Calu3 (cell line): ENCODE measurements around the gene SCTR. TPM values are rescaled to one million over a fixed set of nuclear protein-coding genes. Genes with fewer than 3 reads are reported as not detected.

Experiments used
- BruUV-seq: library from RNA; stranded (reverse); fragments of 400-500 nt; replicated peaks from 2 replicates; lab custom pipeline; 2021; lab: Mats Ljungman, UMichigan
- CTCF ChIA-PET: fragments of 300-600 bp; sonication (Branson Sonifier 250); formaldehyde crosslinking; loops from one replicate; lab custom pipeline; 2022; ENCODE audit warnings: antibody characterized with exemption; lab: Charles Lee
- DNase-seq: peaks from one replicate; pipeline ENCODE4 v3.0.0; 2022
- H3K27ac Mint-ChIP-seq: one replicate; pipeline ENCODE4 v1.8.0; 2022; ENCODE audit warnings: mixed read lengths; ENCODE audit not compliant: unreplicated experiment
- H3K27me3 Mint-ChIP-seq: one replicate; pipeline ENCODE4 v1.8.0; 2022; ENCODE audit warnings: mixed read lengths; ENCODE audit not compliant: unreplicated experiment
- H3K36me3 Mint-ChIP-seq: one replicate; pipeline ENCODE4 v1.8.0; 2022; ENCODE audit warnings: mild to moderate bottlenecking, moderate library complexity, mixed read lengths; ENCODE audit not compliant: insufficient read depth, unreplicated experiment
- H3K4me1 Mint-ChIP-seq: one replicate; pipeline ENCODE4 v1.8.0; 2022; ENCODE audit warnings: mild to moderate bottlenecking, low read depth, mixed read lengths; ENCODE audit not compliant: unreplicated experiment
- H3K4me3 Mint-ChIP-seq: one replicate; pipeline ENCODE4 v1.8.0; 2022; ENCODE audit warnings: mild to moderate bottlenecking, low read depth, moderate library complexity, mixed read lengths; ENCODE audit not compliant: unreplicated experiment
- H3K9me3 Mint-ChIP-seq: one replicate; pipeline ENCODE4 v1.8.0; 2022; ENCODE audit warnings: low read depth, mixed read lengths; ENCODE audit not compliant: unreplicated experiment
- intact Hi-C: fragments of 100-400 bp; cut with micrococcal nuclease; formaldehyde crosslinking; loops from one replicate; pipeline ENCODE4 v1.10.0; 2022; ENCODE audit not compliant: unreplicated experiment
- total RNA-seq: library from RNA; stranded (reverse); gene quantifications from 2 replicates; pipeline ENCODE4 v1.2.3, GENCODE V29; 2022
- TF ChIP-seq, protein P1 (sequence below): fragments of 200-600 bp; IDR thresholded peaks from one replicate; pipeline ENCODE4 v1.8.0; 2022; ENCODE audit warnings: antibody characterized with exemption; ENCODE audit not compliant: unreplicated experiment

Gene SCTR
- total RNA-seq, 1 experiment from 2014 or later, result 0.85 TPM

DNA sequence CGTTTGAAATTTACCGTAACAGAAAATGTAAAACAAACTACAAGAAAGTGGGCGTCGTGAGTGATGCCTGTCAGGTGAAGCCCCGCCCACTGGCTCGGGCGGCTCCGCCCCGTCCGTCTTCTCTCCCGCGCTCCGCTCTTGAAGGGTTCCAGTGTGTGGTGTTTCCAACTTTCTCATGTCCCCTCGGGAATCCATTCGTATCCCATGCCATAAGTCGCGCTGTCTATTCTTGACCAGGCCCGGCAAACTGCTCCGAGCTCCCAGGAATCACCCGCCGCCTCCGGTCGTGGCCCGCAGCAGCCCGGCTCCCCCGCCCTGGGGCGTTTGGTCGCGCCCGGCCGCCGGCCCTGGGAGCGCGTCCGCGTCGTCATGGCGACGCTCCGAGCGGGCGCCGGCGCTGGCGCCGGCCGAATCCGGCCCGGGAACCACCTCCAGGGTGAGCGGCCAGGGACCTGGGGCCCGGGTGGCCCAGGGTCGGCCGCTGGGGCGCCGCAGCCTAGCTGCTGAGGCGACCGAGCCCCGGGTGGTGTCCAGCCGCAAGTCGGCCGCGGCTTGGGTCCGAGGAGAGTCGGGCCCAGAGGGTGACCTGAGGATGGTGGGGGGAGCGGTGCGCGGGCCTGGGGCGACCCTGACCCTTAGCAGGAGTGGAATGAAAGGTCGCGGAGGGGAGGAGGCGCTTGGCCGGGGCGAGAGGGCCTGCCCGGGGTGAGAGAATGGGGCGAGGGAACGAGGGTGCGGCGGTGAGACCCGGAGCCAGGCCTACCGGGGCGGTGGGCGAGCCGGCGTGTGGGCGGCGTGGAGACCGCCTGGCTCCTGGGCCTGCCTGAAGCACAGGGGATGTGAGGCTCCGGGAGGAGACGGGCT lies 20.0 kb upstream of the SCTR start, which contains the start of gene CFAP221:
Gene CFAP221, plus strand, starts transcription at position 375 of the 864 bp plus-strand sequence. CDS start 1,683 bp downstream, outside the sequence.
- H3K9me3 Mint-ChIP-seq, result no peaks in the 10 kb centered on the region
- H3K4me3 Mint-ChIP-seq, result peak within 1 kb of the TSS; percentile 80
- H3K27ac Mint-ChIP-seq, result peak within 1 kb of the TSS; percentile 83
- intact Hi-C loops, result no loop called here
- DNase-seq, result peak; percentile 87
- H3K36me3 Mint-ChIP-seq, result peaks cover 24% of the 10 kb centered on the region
- BruUV-seq, result no TSS peak
- no peaks in the 10 kb centered on the region for H3K27me3 Mint-ChIP-seq
- CTCF ChIA-PET, result no interaction called here
- H3K4me1 Mint-ChIP-seq, result peaks cover 36% of the 10 kb centered on the region
- TF ChIP-seq, protein P1, sequence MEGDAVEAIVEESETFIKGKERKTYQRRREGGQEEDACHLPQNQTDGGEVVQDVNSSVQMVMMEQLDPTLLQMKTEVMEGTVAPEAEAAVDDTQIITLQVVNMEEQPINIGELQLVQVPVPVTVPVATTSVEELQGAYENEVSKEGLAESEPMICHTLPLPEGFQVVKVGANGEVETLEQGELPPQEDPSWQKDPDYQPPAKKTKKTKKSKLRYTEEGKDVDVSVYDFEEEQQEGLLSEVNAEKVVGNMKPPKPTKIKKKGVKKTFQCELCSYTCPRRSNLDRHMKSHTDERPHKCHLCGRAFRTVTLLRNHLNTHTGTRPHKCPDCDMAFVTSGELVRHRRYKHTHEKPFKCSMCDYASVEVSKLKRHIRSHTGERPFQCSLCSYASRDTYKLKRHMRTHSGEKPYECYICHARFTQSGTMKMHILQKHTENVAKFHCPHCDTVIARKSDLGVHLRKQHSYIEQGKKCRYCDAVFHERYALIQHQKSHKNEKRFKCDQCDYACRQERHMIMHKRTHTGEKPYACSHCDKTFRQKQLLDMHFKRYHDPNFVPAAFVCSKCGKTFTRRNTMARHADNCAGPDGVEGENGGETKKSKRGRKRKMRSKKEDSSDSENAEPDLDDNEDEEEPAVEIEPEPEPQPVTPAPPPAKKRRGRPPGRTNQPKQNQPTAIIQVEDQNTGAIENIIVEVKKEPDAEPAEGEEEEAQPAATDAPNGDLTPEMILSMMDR, result no peak

DNA sequence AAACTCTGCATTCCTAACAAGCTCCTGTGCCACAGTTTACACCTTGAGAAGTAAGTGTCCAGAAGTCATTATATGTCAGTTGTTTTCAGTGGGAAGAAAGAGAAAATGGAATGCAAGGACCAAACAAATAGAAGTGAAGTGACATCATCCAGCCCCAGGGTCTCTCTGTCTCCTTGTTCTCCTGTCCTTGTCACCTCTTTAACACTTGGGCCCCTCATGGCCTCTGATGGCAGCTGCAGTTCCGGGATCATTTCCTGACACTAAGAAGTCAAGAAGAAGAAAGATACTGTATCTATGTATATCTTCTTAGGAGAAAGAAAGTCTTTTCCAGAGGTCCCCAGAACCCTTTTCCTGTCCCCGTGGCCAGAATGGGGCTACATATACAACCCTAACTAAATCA lies 17.2 kb upstream of the SCTR start:
- no peak for DNase-seq
- no peaks in the 10 kb centered on the region for H3K9me3 Mint-ChIP-seq
- no TSS peak for BruUV-seq
- no peak overlapping the region for H3K27ac Mint-ChIP-seq
- no peaks in the 10 kb centered on the region for H3K27me3 Mint-ChIP-seq
- H3K4me3 Mint-ChIP-seq, result no peak overlapping the region
- TF ChIP-seq, protein P1, result no peak
- H3K36me3 Mint-ChIP-seq, result peaks cover 24% of the 10 kb centered on the region
- CTCF ChIA-PET, result no interaction called here
- H3K4me1 Mint-ChIP-seq, result peaks cover 29% of the 10 kb centered on the region
- intact Hi-C loops, result no loop called here

DNA sequence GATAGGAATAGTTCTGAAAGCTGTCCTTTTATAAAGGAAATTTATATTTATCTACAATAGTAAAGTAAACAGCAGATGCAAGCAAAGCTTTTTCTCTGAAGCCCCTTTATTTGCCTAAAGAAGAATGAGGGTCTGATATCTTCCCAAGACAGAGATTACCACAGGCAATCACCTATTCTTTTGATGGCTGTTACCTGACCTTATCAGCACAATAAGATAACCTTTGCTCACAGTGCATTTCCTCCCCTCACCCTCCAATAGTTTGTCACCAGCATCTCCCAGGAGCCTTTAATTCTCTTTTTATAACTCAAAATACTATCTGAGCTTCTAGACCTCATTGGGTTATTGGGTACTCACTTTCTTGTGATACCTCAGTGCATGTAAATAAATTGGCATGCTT lies 13.5 kb upstream of the SCTR start:
- TF ChIP-seq, protein P1, result no peak
- intact Hi-C loops, result no loop called here
- CTCF ChIA-PET, result interaction anchor here (0.7 kb wide), 1 partner anchor 111 kb away, joined by 4 read pairs; no protein-coding TSS in a partner anchor
- no peaks in the 10 kb centered on the region for H3K36me3 Mint-ChIP-seq
- H3K27me3 Mint-ChIP-seq, result no peaks in the 10 kb centered on the region
- no TSS peak for BruUV-seq
- H3K4me3 Mint-ChIP-seq, result no peak overlapping the region
- no peak for DNase-seq
- H3K27ac Mint-ChIP-seq, result no peak overlapping the region
- H3K9me3 Mint-ChIP-seq, result peaks cover 3% of the 10 kb centered on the region
- no peaks in the 10 kb centered on the region for H3K4me1 Mint-ChIP-seq

DNA sequence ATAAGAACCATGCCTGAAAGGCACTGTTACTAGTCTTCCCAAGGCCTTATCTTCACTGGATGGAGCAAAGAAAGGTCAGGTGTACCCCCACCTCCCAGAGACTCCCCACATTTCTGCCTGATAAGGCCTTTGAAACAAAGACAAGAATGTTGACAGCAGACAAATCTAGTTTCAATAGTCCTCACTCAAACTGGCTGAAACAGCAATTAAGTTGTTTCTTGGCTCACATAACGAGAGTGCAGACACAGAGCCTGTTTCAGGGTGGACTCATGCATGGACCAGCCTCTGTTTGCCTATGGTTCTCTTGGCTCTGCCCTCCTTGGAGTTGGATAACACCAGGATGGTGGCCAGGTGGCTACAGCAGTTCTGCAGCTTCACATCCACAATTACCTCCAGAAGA lies 12.4 kb upstream of the SCTR start:
- Mint-ChIP-seq H3K27ac (no peak overlapping the region), H3K9me3 (peaks cover 3% of the 10 kb centered on the region)
- CTCF ChIA-PET, result no interaction called here

More for the DNA sequence above, 12.4 kb upstream of the SCTR start:
- Mint-ChIP-seq H3K4me3 (no peak overlapping the region), H3K36me3 (no peaks in the 10 kb centered on the region), H3K4me1 (no peaks in the 10 kb centered on the region), H3K27me3 (no peaks in the 10 kb centered on the region)
- no TSS peak for BruUV-seq
- intact Hi-C loops, result no loop called here
- DNase-seq, result no peak
- TF ChIP-seq, protein P1, result no peak
